Activated CD8-positive, alpha-beta memory T cell treated with anti-CD3 and anti-CD28 coated beads for 1 hour (primary cell): ENCODE data around the gene ASB17.
"Not testable (repeated sequence)": the region's sequence is repeated elsewhere in the genome, so short reads cannot be mapped to it uniquely, and the experiment has no call there.

Experiments used
- DNase-seq, 2 donors: peaks; one replicate each; pipeline ENCODE4 v3.0.0-alpha.2; 2020; ENCODE audit warnings: low read depth in 1 of 2; ENCODE audit errors: extremely low read depth in 1 of 2

The ASB17 gene

GRCh38 chr1:75932304-75932703 is at the start of gene ASB17:
Gene ASB17, minus strand, starts transcription at chr1:75932404. Its CDS starts 113 bp downstream, at chr1:75932291.
- DNase-seq, result no peak

- DNase-seq, result no peak
Observed at GRCh38 chr1:75980972-75981897, 49.0 kb upstream of the ASB17 start.

- DNase-seq, result no peak
Observed at GRCh38 chr1:75970631-75971030, 38.4 kb upstream of the ASB17 start.

GRCh38 chr1:75969550-75969949 is 37.3 kb upstream of the ASB17 start:
- no peak for DNase-seq

- DNase-seq, result no peak
Observed at GRCh38 chr1:75967719-75968118, 35.5 kb upstream of the ASB17 start.

GRCh38 chr1:75964760-75965408 is 32.7 kb upstream of the ASB17 start:
- no peak for DNase-seq

GRCh38 chr1:75964110-75964759 is 32.0 kb upstream of the ASB17 start:
- DNase-seq, result not testable (repeated sequence)

GRCh38 chr1:75954586-75954985 is 22.4 kb upstream of the ASB17 start:
- DNase-seq, result no peak

- no peak for DNase-seq
Observed at GRCh38 chr1:75953461-75953860, 21.3 kb upstream of the ASB17 start.

GRCh38 chr1:75952016-75952415 is 19.8 kb upstream of the ASB17 start:
- DNase-seq, result no peak

GRCh38 chr1:75950176-75950575 is 18.0 kb upstream of the ASB17 start:
- no peak for DNase-seq

GRCh38 chr1:75943037-75943436 is 10.8 kb upstream of the ASB17 start:
- not testable (repeated sequence) for DNase-seq

GRCh38 chr1:75937034-75937433 is 4.8 kb upstream of the ASB17 start:
- DNase-seq, result no peak

- no peak for DNase-seq
Observed at GRCh38 chr1:75922698-75923097, 9.5 kb downstream of the ASB17 start.

GRCh38 chr1:75916834-75917233 is 15.4 kb downstream of the ASB17 start:
- DNase-seq, result no peak

- no peak for DNase-seq
Observed at GRCh38 chr1:75908717-75909152, 23.5 kb downstream of the ASB17 start.

GRCh38 chr1:75901371-75901770 is 30.8 kb downstream of the ASB17 start:
- DNase-seq, result no peak

- DNase-seq, result no peak
Observed at GRCh38 chr1:75884437-75884836, 47.8 kb downstream of the ASB17 start.

GRCh38 chr1:75879985-75880384 is 52.2 kb downstream of the ASB17 start:
- no peak for DNase-seq

- no peak for DNase-seq
Observed at GRCh38 chr1:75870951-75871350, 61.3 kb downstream of the ASB17 start.
